Duodenal mucosa (tissue), 2 donors: ENCODE results near the gene ERCC8.

Experiments used
- H3K27ac ChIP-seq: one replicate; pipeline ENCODE4 v1.7.0; 2013; ENCODE audit warnings: low read depth, low read length
- H3K27me3 ChIP-seq, 2 donors: one replicate each; pipeline ENCODE4 v1.7.0; 2013; ENCODE audit warnings: low read length in 2 of 2, control low read depth in 1 of 2; ENCODE audit not compliant: insufficient read depth in 2 of 2, control insufficient read depth in 1 of 2
- H3K36me3 ChIP-seq, 2 donors: one replicate each; pipeline ENCODE4 v1.7.0; 2013; ENCODE audit warnings: low read length in 2 of 2, control low read depth in 1 of 2; ENCODE audit not compliant: insufficient read depth in 2 of 2, control insufficient read depth in 1 of 2
- H3K4me1 ChIP-seq, 2 donors: one replicate each; pipeline ENCODE4 v1.7.0; 2013; ENCODE audit warnings: low read length in 2 of 2, control low read depth in 1 of 2; ENCODE audit not compliant: insufficient read depth in 2 of 2, control insufficient read depth in 1 of 2
- H3K4me3 ChIP-seq, 2 donors: one replicate each; pipeline ENCODE4 v1.7.0; 2013; ENCODE audit warnings: low read length in 2 of 2, low read depth in 1 of 2
- H3K9ac ChIP-seq, 2 donors: one replicate each; pipeline ENCODE4 v1.7.0; 2013; ENCODE audit warnings: low read length in 2 of 2, low read depth in 1 of 2
- H3K9me3 ChIP-seq, 2 donors: one replicate each; pipeline ENCODE4 v1.7.0; 2013; ENCODE audit warnings: low read length in 2 of 2, control low read depth in 1 of 2; ENCODE audit not compliant: control insufficient read depth in 1 of 2

The ERCC8 gene

GRCh38 chr5:60827201-60827600 is 117.7 kb downstream of the ERCC8 start:
- no peaks in the 10 kb centered on the region for H3K9me3 ChIP-seq
- H3K27ac ChIP-seq: no peak overlapping the region
- H3K4me3 ChIP-seq: no peak overlapping the region
- H3K27me3 ChIP-seq: no peaks in the 10 kb centered on the region
- no peaks in the 10 kb centered on the region for H3K36me3 ChIP-seq
- no peak overlapping the region for H3K9ac ChIP-seq
- no peaks in the 10 kb centered on the region for H3K4me1 ChIP-seq

- Histone ChIP-seq H3K4me3 (no peak overlapping the region), H3K36me3 (no peaks in the 10 kb centered on the region), H3K4me1 (no peaks in the 10 kb centered on the region), H3K9ac (no peak overlapping the region), H3K27ac (no peak overlapping the region), H3K9me3 (no peaks in the 10 kb centered on the region), H3K27me3 (no peaks in the 10 kb centered on the region)
Observed at GRCh38 chr5:60826653-60827052, 118.2 kb downstream of the ERCC8 start.
